ENCODE measurements around the gene GALR2. TPM values are rescaled to one million over a fixed set of nuclear protein-coding genes. Genes with fewer than 3 reads are reported as not detected.
"Not testable (repeated sequence)": the region's sequence is repeated elsewhere in the genome, so short reads cannot be mapped to it uniquely, and the experiment has no call there.

The GALR2 gene
- 0.13 and 1.0 TPM in 2 replicates for total RNA-seq (2014; rRNA removed; shearing (Covaris generic))
- 0.34 and 0.65 TPM in 2 replicates for polyA plus RNA-seq (2015; cell fraction: cytosol; rRNA removed)
- polyA plus RNA-seq (2015; cell fraction: nucleus; rRNA removed), result not detected in 2 replicates

DNA sequence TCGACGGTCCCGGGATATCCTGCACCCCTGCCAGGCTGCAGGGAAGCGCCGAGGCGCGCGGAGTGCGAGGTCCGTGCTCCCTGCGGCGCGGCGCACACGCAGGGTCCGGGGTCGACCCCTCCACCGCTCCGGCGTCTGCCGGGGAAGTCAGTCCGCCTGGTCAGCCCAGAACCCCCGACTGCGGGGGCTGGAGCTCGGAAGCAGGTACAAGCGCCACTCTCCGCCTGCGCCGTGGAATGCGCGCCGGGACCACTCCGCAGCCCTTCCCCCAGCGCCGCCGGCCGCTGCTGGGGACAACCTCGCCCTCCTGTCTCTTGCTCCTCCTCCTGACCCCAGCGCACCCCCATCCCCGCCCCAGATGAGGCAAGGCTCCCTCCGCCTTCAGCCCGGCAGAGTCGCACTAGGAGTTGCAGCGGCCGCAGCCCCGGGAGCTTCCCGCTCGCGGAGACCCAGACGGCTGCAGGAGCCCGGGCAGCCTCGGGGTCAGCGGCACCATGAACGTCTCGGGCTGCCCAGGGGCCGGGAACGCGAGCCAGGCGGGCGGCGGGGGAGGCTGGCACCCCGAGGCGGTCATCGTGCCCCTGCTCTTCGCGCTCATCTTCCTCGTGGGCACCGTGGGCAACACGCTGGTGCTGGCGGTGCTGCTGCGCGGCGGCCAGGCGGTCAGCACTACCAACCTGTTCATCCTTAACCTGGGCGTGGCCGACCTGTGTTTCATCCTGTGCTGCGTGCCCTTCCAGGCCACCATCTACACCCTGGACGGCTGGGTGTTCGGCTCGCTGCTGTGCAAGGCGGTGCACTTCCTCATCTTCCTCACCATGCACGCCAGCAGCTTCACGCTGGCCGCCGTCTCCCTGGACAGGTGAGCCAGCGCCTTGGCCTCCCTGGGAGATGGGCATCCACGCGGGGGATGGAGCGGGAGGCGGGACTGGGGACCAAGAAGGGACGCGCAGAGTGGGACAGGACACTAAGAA, at the start of gene GALR2:
Gene GALR2 (plus strand): TSS at position 392 of the 974 bp plus-strand sequence. CDS start 103 bp downstream, at position 495.
- in situ Hi-C loops (cut with HindIII; ENCODE audit: low pct_unique_long_range_greater_than_20kb, low sequenced_read_pairs), result loop anchor here (25.0 kb wide), 1 partner anchor 137 kb away; the partner anchor contains the start of gene FBF1
- no peak for DNase-seq (ENCODE audit: low read depth, low spot score)

DNA sequence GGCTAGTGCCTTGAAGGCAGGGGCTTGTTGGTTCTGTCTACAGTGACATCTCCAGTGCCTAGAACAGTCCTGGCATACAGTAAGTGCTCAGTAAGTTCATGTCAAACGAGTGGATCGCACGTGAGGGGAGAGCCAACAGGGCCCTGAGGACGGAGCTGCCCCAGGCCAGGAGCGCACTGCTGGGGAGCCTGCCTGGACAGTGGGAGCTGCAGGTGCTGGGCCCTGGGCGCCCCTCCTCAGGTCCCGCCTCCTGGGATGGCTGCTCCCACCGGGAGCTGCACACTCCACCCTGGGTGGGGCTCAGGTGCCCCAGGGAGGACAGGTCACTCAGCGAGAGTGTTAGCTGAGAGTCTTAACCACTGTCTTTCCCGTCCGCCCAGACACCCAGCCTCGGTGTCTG, 49.3 kb upstream of the GALR2 start:
- in situ Hi-C loops (cut with HindIII; ENCODE audit: low pct_unique_long_range_greater_than_20kb, low sequenced_read_pairs), result loop anchor here (25.0 kb wide), 1 partner anchor 162 kb away; no protein-coding TSS in a partner anchor
- no peak for DNase-seq (ENCODE audit: low read depth, low spot score)

DNA sequence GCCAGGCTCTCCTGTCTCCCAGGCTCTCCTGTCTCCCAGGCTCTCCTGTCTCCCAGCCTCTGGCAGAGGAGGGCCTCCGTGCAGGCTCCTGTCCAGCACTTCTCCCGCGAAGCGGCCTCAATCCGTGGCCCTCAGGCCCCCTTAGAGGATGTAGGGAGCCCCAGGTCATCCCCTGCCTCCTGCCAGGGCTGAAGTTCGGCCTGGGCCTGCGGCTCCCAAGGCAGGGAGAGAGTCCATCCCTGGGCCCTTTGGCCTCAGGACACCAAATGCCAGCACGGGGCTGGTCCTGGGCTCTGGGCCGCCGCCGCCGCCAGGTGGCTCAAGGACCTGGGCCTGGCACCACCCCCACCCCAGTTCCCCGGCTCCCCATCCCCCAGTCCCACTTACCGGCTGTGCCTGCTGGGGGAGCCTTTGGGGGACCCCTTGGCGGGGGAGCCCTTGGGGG, 47.8 kb upstream of the GALR2 start:
- no peak for DNase-seq (ENCODE audit: low read depth, low spot score)
- in situ Hi-C loops (cut with HindIII; ENCODE audit: low pct_unique_long_range_greater_than_20kb, low sequenced_read_pairs), result loop anchor here (25.0 kb wide), 1 partner anchor 161 kb away; no protein-coding TSS in a partner anchor

DNA sequence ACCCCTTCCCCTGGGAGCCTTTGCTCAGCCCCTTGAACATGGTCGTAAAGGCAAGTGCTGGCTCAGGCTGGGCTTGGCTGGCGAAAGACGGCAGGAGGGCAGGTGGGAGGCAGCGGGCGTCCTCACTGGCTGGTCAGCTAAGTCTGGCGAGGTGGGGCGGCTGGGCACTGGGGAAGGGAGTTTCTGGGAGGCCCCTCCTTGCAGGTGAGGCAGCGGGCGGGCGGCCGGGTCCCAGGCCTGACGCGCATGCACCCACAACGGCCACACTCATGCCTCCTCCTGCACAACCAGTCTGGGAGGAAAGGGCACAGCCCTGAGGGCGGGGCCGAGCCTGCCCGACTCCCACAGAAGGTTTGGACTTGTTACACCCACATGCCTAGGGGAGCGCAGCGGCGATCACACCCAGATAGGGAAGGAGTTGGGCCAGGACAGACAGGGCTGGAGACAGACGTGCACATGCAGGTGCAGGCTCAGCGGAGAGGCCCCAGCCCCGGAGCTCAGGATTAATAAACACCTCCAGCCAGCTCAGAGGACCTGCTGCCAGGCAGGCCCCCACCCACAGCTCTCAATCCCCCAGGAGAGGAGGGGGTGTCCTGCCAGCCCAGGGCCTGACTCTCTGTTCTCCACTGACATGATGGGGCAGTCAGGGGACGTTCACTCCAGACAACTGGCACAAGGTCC, 47.3 kb upstream of the GALR2 start, which contains the start of gene EVPL:
Gene EVPL (minus strand): TSS at position 148 of the 681 bp plus-strand sequence. CDS start 108 bp downstream, at position 40.
- in situ Hi-C loops (cut with HindIII; ENCODE audit: low pct_unique_long_range_greater_than_20kb, low sequenced_read_pairs), result loop anchor here (25.0 kb wide), 1 partner anchor 160 kb away; no protein-coding TSS in a partner anchor
- no peak for DNase-seq (ENCODE audit: low read depth, low spot score)

GRCh38 chr17:76032073-76032779, 42.4 kb upstream of the GALR2 start:
- no peak for DNase-seq (ENCODE audit: low read depth, low spot score)
- in situ Hi-C loops (cut with HindIII; ENCODE audit: low pct_unique_long_range_greater_than_20kb, low sequenced_read_pairs), result loop anchor here (25.0 kb wide), 1 partner anchor 155 kb away; no protein-coding TSS in a partner anchor

GRCh38 chr17:76032780-76033108, 41.8 kb upstream of the GALR2 start:
- in situ Hi-C loops (cut with HindIII; ENCODE audit: low pct_unique_long_range_greater_than_20kb, low sequenced_read_pairs), result loop anchor here (25.0 kb wide), 1 partner anchor 155 kb away; no protein-coding TSS in a partner anchor

DNA sequence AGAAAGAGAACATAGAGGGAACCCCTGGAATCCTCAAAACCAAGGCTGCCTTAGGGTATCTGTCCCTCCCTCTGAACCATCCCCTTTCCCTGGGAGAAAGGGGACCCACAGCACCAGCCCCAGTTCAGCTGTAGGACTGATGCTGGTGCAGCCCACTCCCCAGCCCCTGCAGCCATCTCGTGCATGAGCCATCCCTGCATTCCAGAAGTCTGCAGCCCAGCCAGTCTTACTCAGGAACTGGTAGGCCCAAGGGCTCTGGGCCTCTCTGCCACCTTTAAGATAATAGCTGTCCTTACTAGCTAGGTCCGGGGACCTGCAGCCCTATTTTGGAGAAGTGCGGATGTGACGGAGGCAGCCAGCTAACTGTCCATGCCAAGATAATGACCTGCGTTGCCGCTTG, 41.4 kb upstream of the GALR2 start:
- in situ Hi-C loops (cut with HindIII; ENCODE audit: low pct_unique_long_range_greater_than_20kb, low sequenced_read_pairs), result loop anchor here (25.0 kb wide), 1 partner anchor 154 kb away; no protein-coding TSS in a partner anchor
- DNase-seq (ENCODE audit: low read depth, low spot score), result no peak

More at GRCh38 chr17:76032780-76033108, 41.8 kb upstream of the GALR2 start:
- DNase-seq (ENCODE audit: low read depth, low spot score), result no peak

DNA sequence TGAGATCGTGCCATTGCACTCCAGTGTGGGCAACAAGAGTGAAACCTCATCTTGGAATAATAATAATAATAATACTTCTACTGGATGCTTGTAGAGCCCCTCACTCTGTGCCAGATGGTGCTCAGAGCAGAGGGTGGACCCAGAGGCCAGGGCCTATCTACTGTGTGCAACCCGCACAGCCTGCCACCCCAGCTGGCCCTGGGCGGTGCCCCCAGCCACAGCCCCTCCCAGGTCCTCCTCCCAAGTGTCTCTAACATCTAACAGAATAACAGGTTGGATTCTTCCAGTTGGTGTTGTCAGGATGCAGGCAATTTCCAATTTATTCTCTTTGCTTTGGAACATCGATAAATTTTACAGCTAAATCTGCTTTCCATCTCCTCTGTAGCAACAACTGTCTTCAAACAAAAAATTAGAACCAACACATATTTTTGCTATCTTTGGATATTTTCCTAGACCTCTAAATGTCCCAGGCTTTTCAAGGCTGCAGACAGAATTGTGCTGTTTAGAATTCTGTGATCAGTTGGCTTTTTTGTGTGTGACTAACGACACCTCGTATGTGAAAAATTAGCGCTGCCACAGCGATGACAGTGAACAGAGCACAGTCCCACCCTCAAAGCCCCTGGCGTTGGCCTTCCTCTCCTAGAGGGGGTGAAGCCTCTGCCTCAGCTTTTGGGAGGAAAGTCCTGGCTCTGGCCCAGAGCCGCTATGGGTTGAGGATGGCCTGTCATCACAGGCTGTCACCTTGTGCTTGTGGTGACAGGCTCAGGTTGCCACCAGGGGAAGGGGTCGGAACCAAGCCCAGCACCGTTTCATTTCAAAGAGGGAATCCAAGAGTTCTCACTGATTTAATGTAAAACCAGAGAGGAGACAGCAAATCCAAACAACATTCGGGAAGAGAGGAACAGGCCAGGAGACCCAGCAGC, 39.9 kb upstream of the GALR2 start:
- in situ Hi-C loops (cut with HindIII; ENCODE audit: low pct_unique_long_range_greater_than_20kb, low sequenced_read_pairs), result loop anchor here (25.0 kb wide), 1 partner anchor 153 kb away; no protein-coding TSS in a partner anchor
- no peak for DNase-seq (ENCODE audit: low read depth, low spot score)

DNA sequence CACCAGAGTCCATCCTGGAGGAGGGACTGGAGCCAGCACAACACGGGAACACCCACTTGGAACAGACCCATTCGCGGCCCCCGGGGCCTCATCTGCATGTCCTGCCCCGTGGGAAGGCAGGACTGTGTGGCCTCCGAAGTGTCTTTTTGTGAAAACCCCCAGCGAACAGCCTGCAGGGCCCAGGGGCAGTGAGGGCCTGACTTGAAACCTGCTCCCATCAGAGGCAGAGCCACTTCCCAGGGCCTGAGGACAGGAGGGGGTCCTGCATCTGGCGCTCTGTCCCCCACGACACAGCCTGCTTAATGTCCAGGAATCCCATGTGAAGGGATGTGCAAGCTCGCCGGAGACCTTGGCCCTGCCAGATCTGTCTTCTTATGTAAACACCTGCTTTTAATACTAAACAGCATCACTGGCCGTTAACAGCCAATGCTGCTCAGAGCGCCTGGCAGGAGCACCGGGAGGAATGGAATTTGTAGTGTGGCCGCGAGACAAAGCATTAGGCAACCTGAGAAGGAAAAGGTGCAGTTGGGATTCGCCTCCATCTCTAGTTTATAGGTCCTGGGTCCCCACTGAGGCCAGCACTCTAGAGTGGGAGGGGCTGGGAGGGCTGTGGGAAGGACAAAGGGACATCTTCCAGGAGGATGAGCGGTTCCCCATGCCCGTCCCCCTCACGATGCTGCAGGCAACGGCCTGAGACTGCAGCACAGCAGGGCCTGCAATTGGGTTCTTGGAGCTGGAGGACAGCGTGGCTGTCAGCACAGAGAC, 37.9 kb upstream of the GALR2 start:
- in situ Hi-C loops (cut with HindIII; ENCODE audit: low pct_unique_long_range_greater_than_20kb, low sequenced_read_pairs), result loop anchor here (25.0 kb wide), 1 partner anchor 151 kb away; no protein-coding TSS in a partner anchor
- no peak for DNase-seq (ENCODE audit: low read depth, low spot score)

- in situ Hi-C loops (cut with HindIII; ENCODE audit: low pct_unique_long_range_greater_than_20kb, low sequenced_read_pairs), result loop anchor here (25.0 kb wide), 1 partner anchor 149 kb away; no protein-coding TSS in a partner anchor
- no peak for DNase-seq (ENCODE audit: low read depth, low spot score)
Measured at GRCh38 chr17:76038050-76038449, 36.5 kb upstream of the GALR2 start.

DNA sequence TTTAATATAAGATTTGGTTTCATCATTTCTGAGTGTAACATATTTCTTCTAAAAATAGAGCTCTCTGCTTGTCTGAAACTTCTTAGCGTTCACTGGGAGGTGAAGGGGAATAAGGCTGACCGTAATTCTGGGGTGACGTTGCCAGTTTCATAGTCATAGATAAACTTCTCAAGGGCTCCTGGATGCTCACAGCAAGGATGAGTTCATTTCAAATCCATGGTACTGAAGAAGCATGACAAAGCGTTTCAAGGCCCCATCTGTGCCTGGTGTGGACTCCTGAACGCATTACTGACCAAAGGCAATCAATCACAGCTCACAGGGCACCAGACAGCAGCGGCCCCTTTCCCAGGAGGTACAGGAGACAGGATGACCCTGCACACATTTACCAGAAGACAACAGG, 35.5 kb upstream of the GALR2 start:
- in situ Hi-C loops (cut with HindIII; ENCODE audit: low pct_unique_long_range_greater_than_20kb, low sequenced_read_pairs), result loop anchor here (25.0 kb wide), 1 partner anchor 148 kb away; no protein-coding TSS in a partner anchor
- no peak for DNase-seq (ENCODE audit: low read depth, low spot score)

DNA sequence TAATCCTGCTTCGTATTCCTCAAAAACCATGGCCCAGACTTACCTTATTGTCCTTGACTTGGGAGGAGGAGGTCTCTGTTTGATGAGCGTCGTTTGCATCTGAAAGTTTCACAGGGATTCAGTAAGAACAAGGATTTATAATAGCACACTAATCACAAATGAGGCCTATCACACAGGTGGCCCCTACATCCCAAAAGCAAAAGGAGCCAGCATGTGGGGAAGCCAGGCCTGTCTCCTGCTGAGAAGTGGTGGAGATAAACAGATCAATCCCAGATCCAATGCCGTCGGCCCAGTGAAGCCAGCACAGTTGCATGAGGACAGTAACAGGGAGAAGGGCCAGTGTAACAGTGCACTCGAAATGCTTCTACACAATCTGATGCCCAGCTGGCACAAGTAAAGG, 34.2 kb upstream of the GALR2 start:
- in situ Hi-C loops (cut with HindIII; ENCODE audit: low pct_unique_long_range_greater_than_20kb, low sequenced_read_pairs), result loop anchor here (25.0 kb wide), 1 partner anchor 147 kb away; no protein-coding TSS in a partner anchor
- no peak for DNase-seq (ENCODE audit: low read depth, low spot score)

GRCh38 chr17:76042868-76043267, 31.7 kb upstream of the GALR2 start:
- in situ Hi-C loops (cut with HindIII; ENCODE audit: low pct_unique_long_range_greater_than_20kb, low sequenced_read_pairs), result loop anchor here (25.0 kb wide), 1 partner anchor 144 kb away; no protein-coding TSS in a partner anchor

DNA sequence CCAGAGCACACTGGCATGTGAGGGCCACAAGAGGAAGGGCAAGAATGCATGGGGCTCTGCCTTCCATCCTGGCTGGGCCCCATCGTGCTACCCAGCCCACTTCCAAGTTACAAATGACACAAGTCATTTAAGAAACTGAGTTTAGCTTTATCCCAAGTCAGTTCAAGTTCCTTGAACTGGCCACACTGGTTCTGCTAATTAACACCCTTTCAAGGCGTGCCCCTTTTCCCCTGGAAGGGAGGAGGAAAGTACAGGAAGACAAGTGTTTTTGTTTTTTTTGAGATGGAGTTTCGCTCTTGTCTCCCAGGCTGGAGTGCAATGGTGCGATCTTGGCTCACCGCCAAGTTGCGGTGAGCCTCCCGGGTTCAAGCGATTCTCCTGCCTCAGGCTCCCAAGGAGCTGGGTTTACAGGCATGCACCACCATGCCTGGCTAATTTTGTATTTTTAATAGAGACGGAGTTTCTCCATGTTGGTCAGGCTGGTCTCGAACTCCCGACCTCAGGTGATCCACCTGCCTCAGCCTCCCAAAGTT, 30.0 kb upstream of the GALR2 start:
- not testable (repeated sequence) for DNase-seq (ENCODE audit: low read depth, low spot score)
- in situ Hi-C loops (cut with HindIII; ENCODE audit: low pct_unique_long_range_greater_than_20kb, low sequenced_read_pairs), result loop anchor here (25.0 kb wide), 1 partner anchor 143 kb away; no protein-coding TSS in a partner anchor

More at GRCh38 chr17:76042868-76043267, 31.7 kb upstream of the GALR2 start:
- DNase-seq (ENCODE audit: low read depth, low spot score), result not testable (repeated sequence)

GRCh38 chr17:76046064-76046463, 28.5 kb upstream of the GALR2 start:
- no peak for DNase-seq (ENCODE audit: low read depth, low spot score)
- in situ Hi-C loops (cut with HindIII; ENCODE audit: low pct_unique_long_range_greater_than_20kb, low sequenced_read_pairs), result loop anchor here (25.0 kb wide), 1 partner anchor 141 kb away; no protein-coding TSS in a partner anchor
